HG03025 (cell line): ENCODE results near the gene UBB.
A peak's percentile ranks its signal among the peaks of the same experiment; 100 is the strongest.

Experiments
- ATAC-seq: cut with Tn5 transposase; IDR thresholded peaks from one replicate; pipeline ENCODE4 v1.9.1; 2021; ENCODE audit warnings: mild to moderate bottlenecking, moderate library complexity; ENCODE audit not compliant: unreplicated experiment, low FRiP score

The UBB gene

DNA sequence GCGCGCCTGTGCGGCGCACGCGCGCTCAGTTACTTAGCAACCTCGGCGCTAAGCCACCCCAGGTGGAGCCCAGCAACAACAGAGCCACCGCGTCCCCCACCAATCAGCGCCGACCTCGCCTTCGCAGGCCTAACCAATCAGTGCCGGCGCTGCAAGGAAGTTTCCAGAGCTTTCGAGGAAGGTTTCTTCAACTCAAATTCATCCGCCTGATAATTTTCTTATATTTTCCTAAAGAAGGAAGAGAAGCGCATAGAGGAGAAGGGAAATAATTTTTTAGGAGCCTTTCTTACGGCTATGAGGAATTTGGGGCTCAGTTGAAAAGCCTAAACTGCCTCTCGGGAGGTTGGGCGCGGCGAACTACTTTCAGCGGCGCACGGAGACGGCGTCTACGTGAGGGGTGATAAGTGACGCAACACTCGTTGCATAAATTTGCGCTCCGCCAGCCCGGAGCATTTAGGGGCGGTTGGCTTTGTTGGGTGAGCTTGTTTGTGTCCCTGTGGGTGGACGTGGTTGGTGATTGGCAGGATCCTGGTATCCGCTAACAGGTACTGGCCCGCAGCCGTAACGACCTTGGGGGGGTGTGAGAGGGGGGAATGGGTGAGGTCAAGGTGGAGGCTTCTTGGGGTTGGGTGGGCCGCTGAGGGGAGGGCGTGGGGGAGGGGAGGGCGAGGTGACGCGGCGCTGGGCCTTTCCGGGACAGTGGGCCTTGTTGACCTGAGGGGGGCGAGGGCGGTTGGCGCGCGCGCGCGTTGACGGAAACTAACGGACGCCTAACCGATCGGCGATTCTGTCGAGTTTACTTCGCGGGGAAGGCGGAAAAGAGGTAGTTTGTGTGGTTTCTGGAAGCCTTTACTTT lies at the start of gene UBB:
TSS of gene UBB (plus strand) at position 452 of the 856 bp plus-strand sequence. CDS start 817 bp downstream, outside the sequence.
- peak; percentile 92 for ATAC-seq

DNA sequence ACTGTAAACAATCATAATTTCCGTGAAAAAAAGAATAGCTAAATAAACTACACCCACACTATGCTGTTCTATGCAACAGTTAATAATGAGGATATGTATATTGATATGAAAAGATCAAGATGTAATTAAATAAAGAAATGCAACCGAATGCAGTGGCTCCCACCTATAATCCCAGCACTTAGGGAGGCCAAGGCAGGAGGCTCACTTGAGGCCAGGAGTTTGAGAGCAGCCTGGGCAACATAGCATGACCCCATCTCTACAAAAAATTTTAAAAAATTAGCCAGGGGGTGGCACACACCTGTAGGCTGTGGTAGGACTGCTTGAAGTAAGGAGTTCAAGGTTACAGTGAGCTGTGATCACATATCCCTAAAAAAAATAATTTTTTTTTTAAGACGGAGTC lies 42.5 kb upstream of the UBB start:
- ATAC-seq = no peak

DNA sequence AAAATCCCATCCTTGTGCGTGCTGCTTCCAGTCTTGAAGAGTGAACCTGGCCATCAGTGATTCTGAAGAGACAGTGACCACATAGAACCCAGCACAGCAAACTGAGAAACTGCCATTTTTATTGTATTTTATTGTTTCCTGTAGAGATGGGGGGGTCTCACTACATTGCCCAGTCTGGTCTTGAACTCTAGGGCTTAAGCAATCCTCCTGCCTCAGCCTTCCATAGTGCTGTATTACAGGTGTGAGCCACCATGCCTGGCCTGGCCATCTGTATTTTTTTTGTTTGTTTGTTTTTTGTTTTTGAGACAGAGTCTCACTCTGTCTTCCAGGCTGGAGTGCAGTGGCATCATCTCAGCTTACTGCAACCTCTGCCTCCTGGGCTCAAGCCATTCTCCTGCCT lies 41.5 kb upstream of the UBB start:
- no peak for ATAC-seq

DNA sequence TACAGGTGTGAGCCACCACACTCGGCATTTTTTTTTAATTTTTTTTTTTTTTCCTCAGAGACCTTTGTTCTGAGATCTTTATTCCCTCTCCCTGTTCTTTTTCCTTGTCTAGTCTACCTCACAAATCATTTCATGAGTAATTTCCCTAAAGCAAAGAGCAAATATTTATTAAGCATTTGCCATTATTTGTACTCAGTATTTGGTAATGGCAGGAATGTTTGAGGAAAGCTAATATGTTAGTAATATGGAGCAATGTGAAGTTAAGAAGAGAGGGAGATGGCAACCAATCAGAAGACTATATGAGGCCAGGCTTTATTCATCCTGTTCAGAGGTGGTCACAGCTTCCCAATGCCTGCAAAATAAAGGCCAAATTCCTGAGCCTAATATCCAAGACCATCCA lies 40.9 kb upstream of the UBB start:
- ATAC-seq = no peak

DNA sequence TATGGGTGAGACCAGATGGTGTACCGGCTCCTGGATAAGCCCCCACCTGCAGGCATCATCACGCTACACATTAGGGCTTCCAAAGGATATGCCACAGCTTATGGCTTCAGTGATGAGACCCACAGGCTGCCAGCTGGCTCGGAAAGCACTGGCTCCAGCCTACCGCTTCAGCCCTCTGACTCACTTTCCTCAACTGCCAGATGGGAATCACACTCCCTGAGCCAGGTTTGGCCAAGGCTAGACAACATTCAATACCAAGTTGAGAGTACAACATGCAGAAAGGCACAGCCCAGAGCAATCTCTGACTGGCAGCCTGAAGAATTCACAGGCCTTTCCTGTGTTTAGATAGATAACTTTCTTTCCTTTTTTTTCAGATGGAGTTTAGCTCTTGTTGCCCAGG lies 37.9 kb upstream of the UBB start:
- ATAC-seq = no peak

DNA sequence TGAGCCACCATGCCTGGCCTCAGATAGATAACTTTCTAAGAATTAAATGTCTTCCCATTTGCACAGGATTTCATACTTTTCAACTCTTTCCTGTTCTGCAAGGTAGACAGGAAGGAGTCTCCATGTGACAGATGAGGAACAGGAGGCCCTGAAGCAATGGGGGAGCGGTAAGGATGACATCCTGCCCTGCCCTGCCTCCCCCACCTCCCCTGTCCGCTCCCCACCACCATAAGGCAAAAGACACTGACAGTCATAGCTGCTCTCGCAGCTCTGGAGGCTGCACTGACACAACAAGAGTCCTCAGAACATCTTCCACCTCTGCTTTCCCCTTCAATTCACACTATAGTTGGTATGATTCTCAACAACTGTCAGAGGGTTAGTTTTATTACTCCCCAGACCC lies 37.3 kb upstream of the UBB start:
- no peak for ATAC-seq

DNA sequence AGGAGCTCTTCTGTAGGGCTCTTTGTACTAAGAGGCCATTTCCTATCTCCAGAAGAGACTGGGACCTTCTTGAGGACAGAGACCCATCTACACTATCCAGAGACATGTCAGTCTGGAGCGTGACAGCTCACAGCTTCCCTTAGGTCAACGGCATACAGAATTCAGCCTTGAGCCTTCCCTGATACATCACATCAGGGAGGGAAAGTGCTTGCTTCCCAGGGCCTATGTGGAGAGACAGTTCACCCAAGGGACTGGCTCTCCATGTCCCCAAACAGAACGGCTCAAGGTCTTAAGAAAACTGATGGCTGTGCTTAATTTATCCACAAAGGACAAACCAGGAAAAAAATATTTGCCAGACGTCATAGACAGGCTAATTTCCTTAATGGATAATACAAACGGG lies 35.3 kb upstream of the UBB start:
- no peak for ATAC-seq

DNA sequence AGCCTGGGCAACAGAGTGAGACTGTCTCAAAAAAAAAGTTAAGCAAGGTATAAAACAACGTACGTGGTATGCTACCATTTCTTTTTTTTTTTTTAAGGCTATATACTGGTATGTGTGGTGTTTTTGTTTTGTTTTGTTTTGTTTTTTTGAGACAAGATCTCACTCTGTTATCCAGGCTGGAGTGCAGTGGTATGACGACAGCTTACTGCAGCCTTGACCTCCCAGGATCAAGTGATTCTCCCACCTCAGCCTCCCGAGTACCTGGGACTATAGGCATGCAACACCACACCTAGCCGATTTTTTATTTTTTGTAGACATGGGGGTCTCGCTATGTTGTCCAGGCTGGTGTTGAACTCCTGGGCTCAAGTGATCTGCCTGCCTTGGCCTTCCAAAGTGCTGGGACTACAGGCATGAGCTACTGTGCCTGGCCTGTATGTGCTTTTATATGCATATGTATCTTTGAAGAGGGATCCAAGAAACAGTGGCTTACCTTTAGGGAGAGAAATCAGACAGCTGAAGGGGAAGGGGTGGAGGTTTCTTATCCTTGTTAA lies 34.1 kb upstream of the UBB start:
- ATAC-seq = no peak

DNA sequence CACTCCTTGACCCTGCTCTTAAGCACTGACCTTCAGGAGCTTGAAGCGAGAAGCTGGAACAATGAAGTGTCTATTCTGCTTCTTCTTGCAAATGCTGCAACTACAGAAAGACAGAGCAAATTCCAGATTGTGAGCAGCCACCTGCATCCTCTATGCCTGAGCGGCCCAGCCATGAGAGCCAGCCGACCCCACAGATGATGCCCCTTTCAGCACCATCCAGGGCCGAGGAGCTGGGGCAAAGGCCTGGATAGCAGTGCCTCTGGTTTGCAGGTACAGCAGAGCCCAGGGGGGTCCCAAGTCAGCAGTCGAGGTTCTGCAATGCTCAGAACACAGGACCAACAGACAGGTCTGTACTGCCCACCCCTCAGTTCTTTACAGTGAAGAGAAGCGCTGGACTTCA lies 32.3 kb upstream of the UBB start:
- ATAC-seq = no peak

DNA sequence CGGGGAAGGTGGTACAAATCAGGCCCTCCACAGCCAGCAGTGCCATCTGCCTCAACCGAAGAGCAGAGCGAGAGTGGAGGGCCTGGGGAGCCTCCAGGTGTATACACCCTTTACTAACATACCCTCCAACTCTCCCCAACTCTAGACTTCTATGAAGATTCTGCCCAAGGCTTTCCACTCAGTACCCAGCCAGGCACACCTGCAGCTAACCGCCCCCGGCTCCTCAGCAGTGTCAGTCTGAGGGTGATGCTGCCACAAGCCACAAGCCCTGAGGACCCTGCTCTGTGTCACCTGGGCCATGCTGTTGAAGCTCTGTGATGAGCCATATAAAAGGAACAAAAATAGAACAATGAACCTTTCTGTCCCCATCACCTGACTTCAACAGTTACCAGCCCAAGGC lies 31.5 kb upstream of the UBB start:
- ATAC-seq = no peak

DNA sequence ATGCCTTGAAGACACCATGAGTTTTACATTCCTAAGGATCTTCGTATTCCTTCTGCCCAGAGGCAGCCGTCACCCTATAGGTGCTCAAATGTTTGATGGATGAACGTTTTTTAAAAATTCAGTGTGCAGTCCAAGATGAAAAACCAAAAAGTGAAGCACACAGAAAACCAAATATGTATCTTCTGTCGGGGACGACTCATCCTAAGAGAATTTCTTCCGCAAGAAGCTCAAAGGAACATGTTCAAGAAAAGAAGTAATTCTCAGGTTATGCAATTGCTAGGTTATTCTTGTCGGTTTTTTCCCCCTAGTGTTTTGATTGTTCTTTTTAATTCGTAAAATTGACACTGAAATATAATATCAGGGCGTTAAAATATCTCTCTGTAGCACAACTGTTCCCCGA lies 29.1 kb upstream of the UBB start:
- ATAC-seq = no peak

DNA sequence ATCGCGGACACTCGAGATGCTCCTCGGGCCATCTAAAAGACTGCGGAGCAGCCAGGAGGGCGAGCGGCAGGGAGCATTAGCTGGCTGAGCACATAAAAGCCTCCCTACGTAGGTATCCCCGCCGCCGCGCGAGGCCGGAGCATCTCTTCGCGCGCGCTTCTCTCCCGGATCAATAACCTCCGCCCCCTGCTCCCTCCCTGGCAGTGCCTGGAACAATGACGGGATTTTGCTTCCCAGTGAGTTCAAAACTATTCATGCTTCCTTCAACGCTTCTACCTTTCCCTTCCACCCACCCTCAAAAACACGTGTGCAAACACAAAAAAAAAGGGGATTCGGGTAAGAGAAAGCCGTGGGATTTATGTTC lies 28.6 kb upstream of the UBB start:
- no peak for ATAC-seq

DNA sequence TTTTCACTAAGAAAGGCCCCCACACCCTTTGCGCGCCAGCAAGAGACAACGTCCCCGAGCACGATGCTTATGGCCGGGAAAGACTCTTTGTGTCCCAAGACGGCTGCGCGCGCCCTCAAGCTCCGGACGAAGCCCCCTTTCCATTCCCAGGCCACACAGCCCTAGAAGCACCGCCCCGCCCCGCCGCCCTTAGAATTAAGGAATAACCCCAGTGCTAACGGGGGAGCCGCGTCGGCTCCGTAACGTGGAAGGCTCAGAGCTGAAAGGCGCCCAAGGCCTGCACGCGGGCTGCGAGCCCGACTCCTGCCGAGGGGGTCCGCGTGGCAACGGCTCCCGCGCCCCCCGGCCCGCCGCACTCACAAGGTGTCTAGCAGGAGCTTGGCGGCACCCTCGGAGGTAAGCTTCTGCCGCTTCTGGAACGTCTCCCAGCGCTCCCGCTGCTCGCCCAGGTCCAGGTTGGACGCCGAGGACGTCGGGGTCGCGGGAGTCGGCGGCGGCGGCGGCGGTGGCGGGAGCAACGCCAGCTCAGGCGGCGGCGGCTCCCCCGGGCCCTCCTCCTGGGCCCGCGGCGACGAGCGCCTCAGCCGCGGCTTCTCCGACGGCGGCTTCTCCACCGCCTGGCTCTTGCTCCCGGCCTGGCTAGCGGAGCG lies 28.1 kb upstream of the UBB start:
- peak; percentile 34 for ATAC-seq

DNA sequence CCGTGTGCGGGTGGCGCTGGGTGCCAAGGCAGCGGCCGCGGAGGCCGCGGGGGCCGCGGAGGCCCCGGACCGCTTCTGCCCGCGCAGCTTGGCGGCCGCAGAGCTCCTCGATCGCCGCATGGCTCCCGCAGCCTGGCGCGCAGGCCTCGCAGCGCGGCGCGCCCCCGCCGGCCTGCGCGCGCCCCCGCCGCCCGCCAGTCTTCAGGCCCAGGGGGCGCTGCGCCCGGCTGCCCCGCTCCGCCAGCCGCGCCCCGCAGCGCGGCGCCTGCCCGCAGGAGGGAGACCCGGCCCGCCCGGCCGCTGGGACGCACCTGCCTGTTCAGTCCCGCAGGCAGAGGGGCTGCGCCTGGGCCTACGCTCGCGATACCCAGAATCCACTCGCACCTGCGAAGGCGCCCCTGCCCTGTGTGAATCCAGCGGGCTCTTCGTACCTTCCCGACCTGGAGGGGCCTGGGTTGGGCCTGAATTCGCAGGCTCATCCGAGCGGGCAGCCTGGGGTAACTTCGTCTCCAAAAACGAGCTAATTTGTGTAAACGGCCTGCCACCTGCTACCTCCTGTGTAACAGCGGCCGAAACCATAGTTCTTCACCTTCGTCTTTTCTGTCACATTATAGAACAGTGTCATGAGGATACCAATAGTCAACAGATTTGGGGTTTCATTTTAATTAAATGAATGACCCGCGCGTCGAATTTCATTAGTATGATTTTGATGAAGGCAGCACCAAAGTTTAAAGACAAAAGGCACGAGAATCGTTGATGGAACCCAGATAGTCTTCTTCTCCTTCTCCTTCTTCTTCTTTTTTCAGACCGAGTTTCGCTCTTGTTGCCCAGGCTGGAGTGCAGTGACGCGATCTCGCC lies 27.3 kb upstream of the UBB start, which contains the start of gene CENPV:
TSS of gene CENPV (minus strand) at position 153 of the 858 bp plus-strand sequence. CDS start at position 120, 33 bp downstream.
- peak; percentile 57 for ATAC-seq

DNA sequence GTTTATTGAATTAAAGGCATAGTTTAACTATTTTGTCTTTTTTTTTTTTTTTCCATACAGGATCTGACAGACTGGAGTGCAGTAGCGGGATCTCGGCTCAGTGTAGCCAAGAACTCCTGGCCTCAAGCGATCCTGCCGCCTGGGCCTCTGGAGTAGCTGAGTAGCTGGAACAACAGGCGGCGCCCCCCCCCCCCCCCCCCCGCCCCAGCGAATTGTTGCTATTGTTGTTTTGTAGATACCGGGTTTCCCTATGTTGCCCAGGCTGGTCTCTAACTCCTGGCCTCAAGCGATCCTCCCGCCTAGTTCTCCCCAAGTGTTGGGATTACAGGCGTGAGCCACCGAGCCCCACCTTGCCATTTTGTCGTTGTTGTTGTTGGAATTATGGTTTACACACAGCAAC lies 26.3 kb upstream of the UBB start:
- no peak for ATAC-seq

DNA sequence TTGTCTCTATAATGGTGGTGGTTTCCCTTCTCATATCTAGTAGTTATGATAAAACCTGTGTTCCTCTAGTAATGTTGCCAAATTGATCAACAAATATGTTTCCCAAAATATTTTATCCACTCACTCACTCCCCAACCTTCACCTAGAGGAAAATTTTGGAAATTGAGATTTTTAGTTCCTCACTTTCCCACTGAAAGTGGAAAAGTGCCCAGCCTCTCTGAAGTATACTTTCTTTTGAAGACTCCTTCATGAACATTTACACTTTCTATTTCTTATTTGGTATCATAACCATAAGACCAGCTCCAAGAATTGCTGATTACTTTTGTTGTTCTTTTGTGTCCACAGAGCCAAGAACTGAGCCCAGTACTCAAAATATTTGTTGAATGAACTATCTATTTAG lies 22.5 kb upstream of the UBB start:
- no peak for ATAC-seq

DNA sequence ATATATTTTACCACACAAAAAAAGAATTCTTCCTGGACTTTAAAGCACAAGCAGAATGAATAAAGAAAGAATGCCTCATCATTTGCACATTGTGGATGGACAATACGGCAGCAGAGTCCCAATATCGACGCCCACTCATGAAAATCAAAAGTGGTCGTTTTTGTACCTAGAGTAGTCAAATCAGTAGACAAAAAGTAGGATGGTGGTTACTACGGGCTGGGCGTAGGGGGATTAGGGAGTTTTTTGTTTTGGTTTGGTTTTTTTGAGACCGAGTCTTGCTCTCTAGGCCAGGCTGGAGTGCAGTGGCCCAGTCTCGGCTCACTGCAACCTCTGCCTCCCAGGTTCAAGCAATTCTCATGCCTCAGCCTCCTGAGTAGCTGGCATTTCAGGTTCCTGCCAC lies 19.0 kb upstream of the UBB start:
- no peak for ATAC-seq

DNA sequence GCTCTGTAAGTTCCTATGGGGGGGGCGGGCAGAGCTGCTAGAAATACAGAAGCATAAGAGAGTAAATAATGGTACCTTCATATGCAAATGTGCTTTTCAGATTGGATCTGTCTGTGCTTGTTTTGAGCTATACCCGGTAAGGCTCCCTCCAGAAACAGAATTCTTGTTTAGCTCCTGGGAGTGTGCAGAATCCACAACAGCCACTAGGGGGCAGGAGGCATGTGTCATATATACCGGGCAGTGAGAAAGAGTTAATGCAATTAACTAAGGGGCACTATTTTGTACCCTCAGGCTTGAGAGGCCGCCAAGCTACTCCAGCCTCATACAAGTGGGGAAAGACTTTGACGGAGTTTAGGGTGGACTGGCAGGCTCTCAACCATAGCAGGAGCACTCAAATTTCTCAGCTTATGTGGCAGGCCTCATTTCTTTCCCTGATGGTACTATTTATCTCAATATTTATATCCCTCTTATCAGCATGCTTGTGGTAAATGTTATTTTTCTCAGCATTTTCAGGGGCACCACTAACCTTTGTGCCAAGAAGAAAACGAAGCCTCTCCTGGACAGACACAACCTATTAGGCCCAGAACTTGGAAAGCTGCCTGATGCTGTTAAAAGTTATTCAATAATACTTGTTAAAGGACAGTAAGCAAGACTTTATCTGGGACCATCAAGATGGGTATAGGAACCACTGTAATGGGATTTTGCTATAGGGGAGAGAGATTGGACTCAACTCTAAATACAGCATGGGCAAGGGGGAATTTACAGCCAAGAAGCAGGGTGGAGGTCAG lies 16.9 kb upstream of the UBB start:
- ATAC-seq = no peak

DNA sequence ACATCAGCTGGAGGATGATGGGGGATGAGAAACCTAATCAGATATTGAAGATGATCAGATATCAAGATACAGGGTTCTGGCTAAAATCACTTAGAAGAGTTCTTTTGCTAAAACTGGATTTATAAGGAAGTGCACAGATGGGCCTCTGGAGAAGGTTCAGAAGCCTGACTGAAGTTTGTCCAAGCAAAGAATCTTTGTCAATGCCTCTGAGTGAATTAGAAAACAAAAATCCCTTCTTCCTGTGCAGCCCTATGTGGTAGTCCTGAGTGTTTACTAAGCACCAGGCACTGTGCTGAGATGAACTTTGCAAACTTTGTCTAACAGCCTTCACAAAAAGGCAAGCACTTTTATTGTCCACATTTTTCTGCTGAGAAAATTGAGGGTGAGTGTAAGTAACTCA lies 16.3 kb upstream of the UBB start:
- ATAC-seq = no peak

DNA sequence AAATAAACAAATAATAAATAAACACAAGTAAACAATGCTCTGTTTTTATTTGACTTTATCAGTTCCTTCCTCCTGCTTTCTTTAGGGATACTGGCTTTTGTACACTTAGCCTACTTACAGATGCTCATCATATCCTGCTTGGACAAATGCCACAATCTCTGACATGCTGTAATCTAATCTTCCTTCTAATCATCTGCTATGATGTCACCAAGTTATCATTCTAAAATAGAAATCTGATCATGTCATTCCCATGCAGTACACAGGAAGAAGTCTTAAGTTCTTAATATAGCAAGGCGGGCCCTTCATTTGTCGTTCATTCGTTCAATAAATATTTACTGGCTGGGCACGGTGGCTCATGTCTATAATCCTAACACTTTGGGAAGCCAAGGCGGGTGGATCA lies 9.1 kb upstream of the UBB start:
- ATAC-seq = no peak
